HuH-7.5 (cell line): ENCODE data around the gene CPT1B.

ENCODE experiments used
- DNase-seq: peaks from one replicate; pipeline ENCODE4 v3.0.0; 2011; ENCODE audit warnings: low spot score

The CPT1B gene

GRCh38 chr22:50585781-50586180, 7.6 kb upstream of the CPT1B start:
- DNase-seq: no peak

- DNase-seq: no peak
Measured at GRCh38 chr22:50585238-50585637, 7.0 kb upstream of the CPT1B start.

GRCh38 chr22:50584106-50585096, 6.2 kb upstream of the CPT1B start:
- no peak for DNase-seq

GRCh38 chr22:50583294-50583861, 5.2 kb upstream of the CPT1B start:
- DNase-seq: no peak

- peak; percentile 100 for DNase-seq
Measured at GRCh38 chr22:50582493-50583293, 4.5 kb upstream of the CPT1B start, which contains the start of gene CHKB. Gene CHKB (minus strand): TSS chr22:50582849. CDS start chr22:50582781, 68 bp downstream.

GRCh38 chr22:50581950-50582492, 3.8 kb upstream of the CPT1B start:
- no peak for DNase-seq

- no peak for DNase-seq
Measured at GRCh38 chr22:50581031-50581949, 3.1 kb upstream of the CPT1B start.

GRCh38 chr22:50579752-50580151, 1.5 kb upstream of the CPT1B start:
- DNase-seq: no peak

- no peak for DNase-seq
Measured at GRCh38 chr22:50578776-50579310, 616 bp upstream of the CPT1B start.

GRCh38 chr22:50577697-50577986, 585 bp downstream of the CPT1B start:
- DNase-seq: no peak

GRCh38 chr22:50576806-50577696, 1.2 kb downstream of the CPT1B start:
- DNase-seq: no peak

GRCh38 chr22:50576070-50576469, 2.2 kb downstream of the CPT1B start:
- DNase-seq: peak; percentile 88

GRCh38 chr22:50575426-50575941, 2.7 kb downstream of the CPT1B start:
- DNase-seq: no peak

GRCh38 chr22:50574383-50574755, 3.9 kb downstream of the CPT1B start:
- DNase-seq: no peak

GRCh38 chr22:50573491-50574382, 4.5 kb downstream of the CPT1B start:
- DNase-seq: no peak

GRCh38 chr22:50572965-50573364, 5.3 kb downstream of the CPT1B start:
- DNase-seq: no peak

- DNase-seq: no peak
Measured at GRCh38 chr22:50571264-50572175, 6.7 kb downstream of the CPT1B start.

- no peak for DNase-seq
Measured at GRCh38 chr22:50570861-50571260, 7.4 kb downstream of the CPT1B start.
